Progenitor cell of endocrine pancreas (in vitro differentiated cells): Measurements from ENCODE around the gene SPTBN1. TPM values are rescaled to one million over a fixed set of nuclear protein-coding genes. Genes with fewer than 3 reads are reported as not detected.
A peak's percentile ranks its signal among the peaks of the same experiment; 100 is the strongest.

ENCODE experiments used
- DNase-seq: peaks from one replicate; pipeline ENCODE4 v3.0.0; 2021; ENCODE audit warnings: low spot score; ENCODE audit not compliant: unreplicated experiment
- H3K27ac Mint-ChIP-seq: 2 replicates; pipeline ENCODE4 v1.8.0; 2021; ENCODE audit warnings: mild to moderate bottlenecking, moderate library complexity, mixed read lengths
- H3K27me3 Mint-ChIP-seq: 2 replicates; pipeline ENCODE4 v1.8.0; 2021; ENCODE audit warnings: mixed read lengths
- H3K36me3 Mint-ChIP-seq: 2 replicates; pipeline ENCODE4 v1.8.0; 2022; ENCODE audit warnings: mixed read lengths; ENCODE audit not compliant: insufficient read depth
- H3K4me1 Mint-ChIP-seq: 2 replicates; pipeline ENCODE4 v1.8.0; 2021; ENCODE audit warnings: low read depth, mixed read lengths
- H3K4me3 Mint-ChIP-seq: 2 replicates; pipeline ENCODE4 v1.8.0; 2021; ENCODE audit warnings: low read depth, mild to moderate bottlenecking, moderate library complexity, mixed read lengths
- H3K9me3 Mint-ChIP-seq: 2 replicates; pipeline ENCODE4 v1.8.0; 2021; ENCODE audit warnings: low read depth, mixed read lengths
- total RNA-seq: library from RNA; stranded (reverse); gene quantifications from 2 replicates; pipeline ENCODE4 v1.2.1, GENCODE V29; 2021
- TF ChIP-seq, protein P1 (sequence below): fragments of 200-600 bp; sonication (generic); IDR thresholded peaks from one replicate; pipeline ENCODE4 v1.5.0; 2021; ENCODE audit warnings: antibody characterized with exemption, mild to moderate bottlenecking; ENCODE audit not compliant: unreplicated experiment

Gene SPTBN1
- total RNA-seq, 1 donor from 2014 or later = 287 TPM

DNA sequence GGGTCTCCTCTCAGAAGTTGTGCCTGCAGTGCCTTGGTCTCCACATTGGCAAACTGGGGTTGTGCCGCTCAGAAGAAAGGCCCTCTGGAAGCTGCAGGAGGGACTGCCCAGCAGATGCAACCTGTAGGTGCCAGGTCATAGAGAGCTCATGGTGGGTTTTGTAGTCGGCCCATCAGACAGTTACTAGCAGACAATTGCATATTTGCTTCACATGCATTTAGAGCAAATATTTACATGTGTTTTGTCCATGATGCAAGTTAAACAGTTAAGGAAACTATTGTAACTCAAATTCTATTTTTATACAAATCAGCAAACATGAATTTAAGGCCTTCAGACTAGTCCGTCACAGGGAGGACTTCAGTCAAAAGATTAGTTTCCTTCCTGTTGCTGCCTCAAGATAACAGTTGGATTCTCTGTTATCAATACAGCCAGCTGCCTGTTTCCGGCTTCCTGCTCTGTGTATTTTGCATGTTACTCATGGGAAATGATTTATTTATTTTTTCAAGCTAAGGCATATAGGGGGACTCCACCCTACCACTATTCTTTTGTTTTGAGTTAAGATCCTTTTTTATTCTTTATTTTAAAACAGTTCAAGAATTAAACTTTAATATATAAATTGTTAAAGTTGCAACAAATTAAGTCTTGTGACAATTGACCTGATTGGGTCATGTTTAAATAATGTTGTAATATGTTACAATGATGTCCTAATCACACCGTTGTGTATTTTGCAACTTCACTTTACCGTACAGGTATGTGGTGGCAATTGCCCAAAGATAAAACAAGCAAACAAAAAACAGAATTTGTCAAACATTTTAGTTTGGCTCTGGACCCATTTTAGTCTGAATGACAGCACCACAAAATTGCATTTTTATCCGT is 133.5 kb downstream of the SPTBN1 start:
- Mint-ChIP-seq H3K4me3 (no peak overlapping the region), H3K27me3 (no peaks in the 10 kb centered on the region), H3K27ac (peak overlapping the region; percentile 84), H3K4me1 (peaks cover 48% of the 10 kb centered on the region), H3K36me3 (peaks cover 3% of the 10 kb centered on the region), H3K9me3 (no peaks in the 10 kb centered on the region)
- DNase-seq = no peak
- TF ChIP-seq, protein P1, sequence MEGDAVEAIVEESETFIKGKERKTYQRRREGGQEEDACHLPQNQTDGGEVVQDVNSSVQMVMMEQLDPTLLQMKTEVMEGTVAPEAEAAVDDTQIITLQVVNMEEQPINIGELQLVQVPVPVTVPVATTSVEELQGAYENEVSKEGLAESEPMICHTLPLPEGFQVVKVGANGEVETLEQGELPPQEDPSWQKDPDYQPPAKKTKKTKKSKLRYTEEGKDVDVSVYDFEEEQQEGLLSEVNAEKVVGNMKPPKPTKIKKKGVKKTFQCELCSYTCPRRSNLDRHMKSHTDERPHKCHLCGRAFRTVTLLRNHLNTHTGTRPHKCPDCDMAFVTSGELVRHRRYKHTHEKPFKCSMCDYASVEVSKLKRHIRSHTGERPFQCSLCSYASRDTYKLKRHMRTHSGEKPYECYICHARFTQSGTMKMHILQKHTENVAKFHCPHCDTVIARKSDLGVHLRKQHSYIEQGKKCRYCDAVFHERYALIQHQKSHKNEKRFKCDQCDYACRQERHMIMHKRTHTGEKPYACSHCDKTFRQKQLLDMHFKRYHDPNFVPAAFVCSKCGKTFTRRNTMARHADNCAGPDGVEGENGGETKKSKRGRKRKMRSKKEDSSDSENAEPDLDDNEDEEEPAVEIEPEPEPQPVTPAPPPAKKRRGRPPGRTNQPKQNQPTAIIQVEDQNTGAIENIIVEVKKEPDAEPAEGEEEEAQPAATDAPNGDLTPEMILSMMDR = no peak

DNA sequence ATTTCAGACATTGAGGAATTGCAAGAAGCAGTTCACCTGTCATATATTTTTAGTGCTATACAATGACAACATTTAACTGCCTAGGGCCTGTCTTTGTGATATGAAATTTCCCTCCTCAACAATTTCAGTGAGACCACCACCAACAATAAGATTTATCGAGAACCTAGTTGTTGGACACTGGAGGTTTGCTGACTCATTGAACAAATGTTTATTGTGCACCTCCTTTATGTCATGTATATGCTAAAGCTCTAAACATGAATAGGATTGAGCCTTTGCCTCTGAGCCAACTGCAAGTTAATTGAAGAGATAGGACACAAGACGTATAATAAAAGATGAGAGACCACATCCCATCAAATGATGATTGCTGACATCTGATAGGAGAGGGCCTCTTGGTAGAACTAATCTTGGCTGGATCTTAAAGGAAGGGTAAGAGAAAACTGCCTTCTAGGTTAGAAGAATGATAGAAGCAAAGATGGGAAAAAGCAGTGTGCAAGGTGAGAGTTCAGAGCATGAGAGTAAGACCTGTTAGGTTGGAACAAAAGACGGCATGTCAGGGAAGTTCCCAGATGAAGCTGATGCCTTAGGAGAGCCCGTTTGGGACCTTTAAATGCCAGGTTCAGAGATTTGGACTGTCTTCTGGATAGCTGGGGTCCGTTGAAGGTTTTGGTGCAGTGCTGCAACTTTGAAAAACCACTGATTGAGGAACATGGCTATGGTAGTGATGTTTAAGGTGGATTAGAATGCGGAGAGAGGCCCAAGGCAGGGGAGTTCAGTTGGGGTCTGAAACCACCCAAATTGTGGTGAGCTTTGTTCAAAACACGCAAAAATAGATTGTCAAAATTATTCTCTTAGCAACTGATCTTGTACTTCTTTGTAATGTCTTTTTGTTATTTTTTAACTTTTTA is 134.3 kb downstream of the SPTBN1 start:
- TF ChIP-seq, protein P1 = no peak
- DNase-seq = no peak
- Mint-ChIP-seq H3K4me3 (no peak overlapping the region), H3K36me3 (peaks cover 6% of the 10 kb centered on the region), H3K9me3 (no peaks in the 10 kb centered on the region), H3K27me3 (no peaks in the 10 kb centered on the region), H3K27ac (peak overlapping the region; percentile 54), H3K4me1 (peaks cover 46% of the 10 kb centered on the region)

DNA sequence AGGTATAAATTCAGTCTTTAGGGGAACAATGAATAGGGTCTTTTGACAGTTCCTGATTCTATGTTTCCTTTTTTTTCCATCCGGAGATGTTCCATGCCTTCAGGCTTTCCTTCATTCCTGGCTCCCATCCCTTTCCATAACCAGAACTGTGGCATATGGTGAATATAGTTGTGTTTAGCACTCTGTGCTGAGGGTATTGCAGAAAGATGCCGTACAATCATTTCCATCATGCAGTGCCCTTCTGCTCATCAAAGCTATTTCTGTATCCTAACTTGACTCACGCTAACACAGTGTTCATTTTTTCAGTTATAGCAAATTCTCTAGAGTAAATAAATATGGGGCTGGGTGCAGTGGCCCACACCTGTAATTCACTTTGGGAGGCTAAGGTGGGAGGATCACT is 135.4 kb downstream of the SPTBN1 start:
- no peaks in the 10 kb centered on the region for H3K9me3 Mint-ChIP-seq
- H3K27ac Mint-ChIP-seq = peak overlapping the region; percentile 26
- peaks cover 12% of the 10 kb centered on the region for H3K36me3 Mint-ChIP-seq
- H3K27me3 Mint-ChIP-seq = no peaks in the 10 kb centered on the region
- DNase-seq = no peak
- no peak overlapping the region for H3K4me3 Mint-ChIP-seq
- TF ChIP-seq, protein P1 = no peak
- peaks cover 51% of the 10 kb centered on the region for H3K4me1 Mint-ChIP-seq

DNA sequence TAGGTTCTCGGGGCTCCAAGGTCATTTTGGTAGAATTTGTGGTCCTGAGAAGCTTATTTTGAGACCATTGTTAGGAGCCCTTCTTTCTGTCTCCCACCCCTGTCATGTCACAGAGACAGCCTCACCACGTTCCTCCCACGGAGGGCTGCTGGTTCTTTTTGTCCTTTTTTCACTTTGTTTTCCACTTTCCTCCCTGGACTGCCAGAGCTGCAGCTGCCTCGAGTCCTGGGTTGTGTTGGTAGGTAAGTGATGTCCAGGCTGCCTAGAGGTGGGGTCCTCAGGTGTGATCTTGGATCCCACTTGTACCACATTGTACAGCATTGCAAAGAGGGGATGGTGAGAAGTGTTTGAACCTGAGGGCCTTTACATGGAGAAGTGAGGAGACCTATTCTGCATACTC is 137.1 kb downstream of the SPTBN1 start:
- TF ChIP-seq, protein P1 = no peak
- Mint-ChIP-seq H3K36me3 (peaks cover 11% of the 10 kb centered on the region), H3K4me3 (no peak overlapping the region), H3K9me3 (no peaks in the 10 kb centered on the region), H3K27me3 (no peaks in the 10 kb centered on the region), H3K4me1 (peaks cover 54% of the 10 kb centered on the region), H3K27ac (peak overlapping the region; percentile 8)
- DNase-seq = no peak

DNA sequence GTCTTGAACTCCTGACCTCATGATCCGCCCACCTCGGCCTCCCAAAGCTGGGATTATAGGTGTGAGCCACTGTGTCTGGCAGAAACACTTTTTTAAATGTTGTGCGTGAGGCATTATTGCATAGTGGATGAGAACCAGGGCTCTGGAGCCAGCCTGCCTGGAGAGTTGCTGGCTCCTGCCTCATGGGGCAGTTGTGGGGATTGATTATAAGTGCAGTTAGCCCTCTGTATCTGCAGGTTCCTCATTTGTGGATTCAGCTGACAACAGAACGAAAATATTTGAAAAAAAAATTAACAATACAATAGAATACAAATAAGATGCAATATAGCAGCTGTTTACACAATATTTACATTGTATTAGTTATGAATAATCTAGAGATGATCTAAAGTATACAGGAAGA is 137.9 kb downstream of the SPTBN1 start:
- TF ChIP-seq, protein P1 = no peak
- Mint-ChIP-seq H3K27ac (no peak overlapping the region), H3K27me3 (no peaks in the 10 kb centered on the region), H3K4me1 (peaks cover 57% of the 10 kb centered on the region), H3K4me3 (no peak overlapping the region), H3K36me3 (peaks cover 13% of the 10 kb centered on the region), H3K9me3 (no peaks in the 10 kb centered on the region)
- no peak for DNase-seq
